Thoracic aorta (tissue), 2 donors: ENCODE results near the gene RDH13. TPM values are rescaled to one million over a fixed set of nuclear protein-coding genes. Genes with fewer than 3 reads are reported as not detected.
"Not testable (repeated sequence)": the region's sequence is repeated elsewhere in the genome, so short reads cannot be mapped to it uniquely, and the experiment has no call there.

ENCODE experiments used
- ATAC-seq: fragments of 150-250 bp; one replicate; pipeline ENCODE4 v1.8.0; 2017; ENCODE audit warnings: low read depth; ENCODE audit not compliant: insufficient number of reproducible peaks, low FRiP score
- DNase-seq: peaks from one replicate; pipeline ENCODE4 v3.0.0-alpha.2; 2020; ENCODE audit warnings: low spot score
- H3K27ac ChIP-seq, 2 donors: fragments of 200-600 bp; sonication (generic); 1 replicate in 1 of 2; 2 replicates in 1 of 2; pipeline ENCODE4 v1.5.1; 2016; ENCODE audit warnings: mild to moderate bottlenecking in 2 of 2, moderate library complexity in 2 of 2
- H3K27me3 ChIP-seq: fragments of 200-600 bp; sonication (generic); replicated peaks from 2 replicates; pipeline ENCODE4 v1.6.0; 2016; ENCODE audit warnings: mild to moderate bottlenecking; ENCODE audit not compliant: insufficient read depth
- H3K36me3 ChIP-seq: fragments of 200-600 bp; sonication (generic); one replicate; pipeline ENCODE4 v1.5.1; 2016
- H3K4me1 ChIP-seq, 2 donors: fragments of 200-600 bp; sonication (generic); 1 replicate in 1 of 2; 2 replicates in 1 of 2; pipeline versions ENCODE4 v1.5.1 to v1.6.0; 2016; ENCODE audit warnings: low read depth in 2 of 2, mild to moderate bottlenecking in 1 of 2; ENCODE audit not compliant: control insufficient read depth in 1 of 2
- H3K4me3 ChIP-seq: fragments of 200-600 bp; sonication (generic); 2 replicates; pipeline ENCODE4 v1.5.1; 2016; ENCODE audit warnings: mild to moderate bottlenecking
- H3K9me3 ChIP-seq: fragments of 200-600 bp; sonication (generic); 2 replicates; pipeline ENCODE4 v1.5.1; 2016
- CTCF ChIP-seq: fragments of 200-600 bp; sonication (generic); IDR thresholded peaks from one replicate; pipeline ENCODE4 v1.5.1; 2019; ENCODE audit warnings: antibody characterized with exemption
- total RNA-seq, 2 donors: library from RNA; depleted of rRNA; stranded (reverse); fragments of >200 nt; gene quantifications; one replicate each; pipeline versions ENCODE4 v1.1.0 to v1.2.3, GENCODE V29; 2016

RDH13 gene
- total RNA-seq, 2 donors from 2014 or later, result 22.2 to 23.6 TPM

GRCh38 chr19:55014714-55015113 is 48.2 kb downstream of the RDH13 start:
- no peaks in the 10 kb centered on the region for H3K4me1 ChIP-seq
- no peak overlapping the region for H3K4me3 ChIP-seq
- no peaks in the 10 kb centered on the region for H3K27me3 ChIP-seq
- H3K9me3 ChIP-seq, result no peaks in the 10 kb centered on the region
- no peak overlapping the region for H3K27ac ChIP-seq
- no peaks in the 10 kb centered on the region for H3K36me3 ChIP-seq
- no peak for ATAC-seq
- DNase-seq, result no peak
- TF ChIP-seq CTCF, result no peak

- no peaks in the 10 kb centered on the region for H3K27me3 ChIP-seq
- no peaks in the 10 kb centered on the region for H3K4me1 ChIP-seq
- no peaks in the 10 kb centered on the region for H3K9me3 ChIP-seq
- ATAC-seq (no peak), DNase-seq (no peak)
- no peak for TF ChIP-seq CTCF
- H3K27ac ChIP-seq, result no peak overlapping the region
- no peaks in the 10 kb centered on the region for H3K36me3 ChIP-seq
- no peak overlapping the region for H3K4me3 ChIP-seq
Observed at GRCh38 chr19:55013596-55013995, 49.4 kb downstream of the RDH13 start.

- no peak for ATAC-seq
Observed at GRCh38 chr19:55012306-55012705, 50.6 kb downstream of the RDH13 start.

GRCh38 chr19:55010561-55010960 is 52.4 kb downstream of the RDH13 start:
- not testable (repeated sequence) for H3K9me3 ChIP-seq, H3K27me3 ChIP-seq, ATAC-seq, H3K4me1 ChIP-seq, H3K36me3 ChIP-seq, DNase-seq, H3K27ac ChIP-seq, H3K4me3 ChIP-seq

More at GRCh38 chr19:55012306-55012705, 50.6 kb downstream of the RDH13 start:
- Histone ChIP-seq H3K4me1 (no peaks in the 10 kb centered on the region), H3K4me3 (no peak overlapping the region), H3K27me3 (no peaks in the 10 kb centered on the region), H3K36me3 (no peaks in the 10 kb centered on the region), H3K27ac (no peak overlapping the region), H3K9me3 (no peaks in the 10 kb centered on the region)
- no peak for TF ChIP-seq CTCF
- DNase-seq, result no peak

- not testable (repeated sequence) for H3K27ac ChIP-seq, H3K27me3 ChIP-seq, ATAC-seq
Observed at GRCh38 chr19:55008781-55009180, 54.2 kb downstream of the RDH13 start.

GRCh38 chr19:55008189-55008588 is 54.8 kb downstream of the RDH13 start:
- not testable (repeated sequence) for H3K27me3 ChIP-seq, H3K4me3 ChIP-seq, H3K4me1 ChIP-seq, H3K27ac ChIP-seq, H3K9me3 ChIP-seq, DNase-seq, H3K36me3 ChIP-seq, ATAC-seq

More at GRCh38 chr19:55008781-55009180, 54.2 kb downstream of the RDH13 start:
- not testable (repeated sequence) for H3K36me3 ChIP-seq, DNase-seq, H3K4me1 ChIP-seq, H3K9me3 ChIP-seq, H3K4me3 ChIP-seq

GRCh38 chr19:55007537-55007936 is 55.4 kb downstream of the RDH13 start:
- H3K36me3 ChIP-seq, H3K4me3 ChIP-seq, H3K27me3 ChIP-seq, ATAC-seq, H3K27ac ChIP-seq, H3K9me3 ChIP-seq, DNase-seq, H3K4me1 ChIP-seq: not testable (repeated sequence)

- not testable (repeated sequence) for H3K4me1 ChIP-seq, H3K9me3 ChIP-seq, ATAC-seq, H3K27ac ChIP-seq, H3K36me3 ChIP-seq, H3K27me3 ChIP-seq, DNase-seq
- H3K4me3 ChIP-seq, result peak overlapping the region; percentile 69
Observed at GRCh38 chr19:55006795-55007194, 56.2 kb downstream of the RDH13 start.
